Ectodermal cell (in vitro differentiated cells): ENCODE measurements around the gene CPD.
"Not testable (repeated sequence)": the region's sequence is repeated elsewhere in the genome, so short reads cannot be mapped to it uniquely, and the experiment has no call there.

Source experiments
- H3K27ac ChIP-seq: 2 replicates; pipeline ENCODE4 v1.7.0; 2013; ENCODE audit warnings: mild to moderate bottlenecking, low read depth, low read length; ENCODE audit not compliant: insufficient read depth, poor library complexity, severe bottlenecking
- H3K27me3 ChIP-seq: 2 replicates; pipeline ENCODE4 v1.7.0; 2013; ENCODE audit warnings: mild to moderate bottlenecking, low read length; ENCODE audit not compliant: insufficient read depth, control insufficient read depth, poor library complexity, severe bottlenecking
- H3K36me3 ChIP-seq: one replicate; pipeline ENCODE4 v1.7.0; 2013; ENCODE audit warnings: low read length; ENCODE audit not compliant: control insufficient read depth, insufficient read depth
- H3K4me1 ChIP-seq: one replicate; pipeline ENCODE4 v1.7.0; 2013; ENCODE audit warnings: low read length; ENCODE audit not compliant: control insufficient read depth, insufficient read depth
- H3K4me3 ChIP-seq: 2 replicates; pipeline ENCODE4 v1.7.0; 2013; ENCODE audit warnings: low read depth, low read length, control low read depth; ENCODE audit not compliant: insufficient read depth
- H3K9me3 ChIP-seq: 2 replicates; pipeline ENCODE4 v1.7.0; 2013; ENCODE audit warnings: mild to moderate bottlenecking, low read length, moderate library complexity; ENCODE audit not compliant: control insufficient read depth
- WGBS, 2 experiments: methylation state at CpG; one replicate each; pipeline ENCODE4 v1.1.7; 2013; ENCODE audit warnings: missing lambda C conversion rate in 2 of 2; 5-methylcytosine and 5-hydroxymethylcytosine counted together

Gene CPD

GRCh38 chr17:30424471-30424870 lies 45.7 kb downstream of the CPD start:
- WGBS, 2 experiments = 100% methylated on average over 1 to 2 of the region's 2 CpGs
- H3K27ac ChIP-seq = no peak overlapping the region

GRCh38 chr17:30426292-30426691 lies 47.6 kb downstream of the CPD start:
- Histone ChIP-seq H3K27me3 (no peaks in the 10 kb centered on the region), H3K36me3 (peaks cover 5% of the 10 kb centered on the region), H3K4me1 (no peaks in the 10 kb centered on the region), H3K9me3 (no peaks in the 10 kb centered on the region), H3K4me3 (no peak overlapping the region), H3K27ac (no peak overlapping the region)
- WGBS, 2 experiments = 91 to 95% methylated on average over 2 of the region's 2 CpGs

More at GRCh38 chr17:30424471-30424870, 45.7 kb downstream of the CPD start:
- H3K4me3 ChIP-seq = no peak overlapping the region
- H3K4me1 ChIP-seq = no peaks in the 10 kb centered on the region
- no peaks in the 10 kb centered on the region for H3K9me3 ChIP-seq
- peaks cover 5% of the 10 kb centered on the region for H3K36me3 ChIP-seq
- H3K27me3 ChIP-seq = no peaks in the 10 kb centered on the region

DNA sequence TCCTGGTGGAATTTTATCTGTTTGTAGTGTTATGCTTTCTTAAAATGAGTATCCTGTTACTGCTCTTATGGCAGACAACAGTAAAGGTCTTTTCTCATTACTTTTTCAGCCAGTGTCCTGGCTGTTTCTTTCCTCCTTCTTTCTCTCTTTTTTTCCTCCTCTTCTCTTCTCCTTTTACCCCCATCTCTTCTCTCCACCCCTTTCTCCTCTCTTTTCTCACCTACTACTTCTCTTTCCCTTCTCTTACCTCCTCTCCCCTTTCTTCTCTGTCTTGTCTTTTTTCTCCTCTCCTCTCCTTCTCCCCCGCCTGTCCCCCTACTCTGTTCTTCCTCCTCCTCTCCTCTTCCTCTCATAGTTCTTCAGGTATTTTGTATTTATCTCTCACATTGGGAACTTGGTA lies 48.9 kb downstream of the CPD start:
- Histone ChIP-seq H3K4me1 (no peaks in the 10 kb centered on the region), H3K36me3 (peaks cover 5% of the 10 kb centered on the region), H3K27me3 (no peaks in the 10 kb centered on the region), H3K9me3 (no peaks in the 10 kb centered on the region), H3K27ac (no peak overlapping the region), H3K4me3 (no peak overlapping the region)
- WGBS, 2 experiments = 90 to 100% methylated on average over 1 of the region's 1 CpG

DNA sequence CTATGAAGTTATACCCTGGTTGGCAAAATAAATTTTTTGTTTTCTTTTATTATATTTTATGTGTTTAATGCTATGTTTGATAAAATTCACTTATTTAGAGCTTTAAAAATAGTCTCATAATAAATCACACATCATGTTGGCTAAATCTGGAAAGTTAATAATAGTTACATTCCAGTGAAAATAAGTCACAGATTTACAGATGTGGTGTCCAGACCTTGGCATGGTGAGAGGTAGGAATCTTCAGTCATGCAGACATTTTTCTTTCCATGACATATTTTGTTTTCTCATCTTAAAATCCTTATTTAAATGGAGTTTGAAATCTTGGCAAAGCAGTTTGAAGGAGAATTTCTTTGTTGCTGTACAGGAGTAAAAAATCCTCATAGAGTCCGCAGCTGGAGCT lies 50.4 kb downstream of the CPD start:
- Histone ChIP-seq H3K36me3 (no peaks in the 10 kb centered on the region), H3K27ac (no peak overlapping the region), H3K9me3 (no peaks in the 10 kb centered on the region), H3K4me3 (no peak overlapping the region), H3K27me3 (no peaks in the 10 kb centered on the region), H3K4me1 (no peaks in the 10 kb centered on the region)
- WGBS, 2 experiments = 94 to 97% methylated on average over 1 of the region's 1 CpG

DNA sequence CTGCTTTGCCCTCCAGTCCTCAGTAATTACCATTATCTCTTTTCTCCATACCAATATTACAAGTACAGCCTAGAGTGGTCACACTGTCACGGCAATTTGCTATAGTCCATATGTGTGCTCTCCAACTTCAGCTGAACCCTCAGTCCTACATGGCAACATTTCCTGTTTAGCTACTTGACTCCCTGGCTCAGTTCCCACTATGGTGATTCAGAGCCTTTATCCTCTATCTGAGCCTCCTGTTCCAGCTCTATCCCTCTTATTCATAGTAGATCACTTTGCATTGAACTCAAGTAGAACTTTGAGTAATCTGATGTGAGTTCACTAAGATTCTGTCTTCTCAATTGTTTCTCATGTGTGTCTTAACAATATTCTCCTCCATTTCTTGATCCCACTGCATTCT lies 54.8 kb downstream of the CPD start:
- WGBS, 2 experiments = 95% methylated on average over 1 of the region's 1 CpG
- no peak overlapping the region for H3K4me3 ChIP-seq

GRCh38 chr17:30436729-30437128 lies 58.0 kb downstream of the CPD start:
- Histone ChIP-seq H3K36me3 (no peaks in the 10 kb centered on the region), H3K4me3 (no peak overlapping the region), H3K4me1 (no peaks in the 10 kb centered on the region), H3K9me3 (no peaks in the 10 kb centered on the region), H3K27me3 (no peaks in the 10 kb centered on the region), H3K27ac (no peak overlapping the region)

More for the DNA sequence above, 54.8 kb downstream of the CPD start:
- Histone ChIP-seq H3K36me3 (no peaks in the 10 kb centered on the region), H3K9me3 (no peaks in the 10 kb centered on the region), H3K27ac (no peak overlapping the region), H3K27me3 (no peaks in the 10 kb centered on the region), H3K4me1 (no peaks in the 10 kb centered on the region)

DNA sequence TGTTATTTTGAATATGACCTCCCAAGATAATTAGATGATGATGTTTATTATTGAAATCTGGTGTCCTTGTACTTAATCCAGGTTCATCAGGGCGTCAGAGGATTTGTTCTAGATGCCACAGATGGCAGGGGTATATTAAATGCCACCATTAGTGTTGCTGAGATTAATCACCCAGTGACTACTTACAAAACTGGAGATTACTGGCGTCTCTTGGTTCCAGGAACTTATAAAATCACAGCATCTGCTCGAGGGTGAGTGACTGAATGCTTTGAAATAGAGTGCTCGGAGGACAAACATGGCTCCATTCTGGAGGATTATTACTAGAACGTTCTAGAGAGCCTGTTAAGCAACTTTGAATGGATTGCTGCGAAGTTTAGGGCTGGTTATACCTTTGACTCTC lies 65.0 kb downstream of the CPD start:
- Histone ChIP-seq H3K4me3 (no peak overlapping the region), H3K9me3 (no peaks in the 10 kb centered on the region), H3K36me3 (no peaks in the 10 kb centered on the region), H3K27me3 (no peaks in the 10 kb centered on the region), H3K27ac (no peak overlapping the region), H3K4me1 (no peaks in the 10 kb centered on the region)
- WGBS, 2 experiments = 93 to 95% methylated on average over 6 of the region's 6 CpGs

GRCh38 chr17:30446640-30447039 lies 67.9 kb downstream of the CPD start:
- not testable (repeated sequence) for H3K9me3 ChIP-seq

GRCh38 chr17:30449480-30449879 lies 70.8 kb downstream of the CPD start:
- Histone ChIP-seq H3K27me3 (no peaks in the 10 kb centered on the region), H3K27ac (no peak overlapping the region), H3K4me3 (no peak overlapping the region), H3K36me3 (peaks cover 1% of the 10 kb centered on the region), H3K4me1 (no peaks in the 10 kb centered on the region), H3K9me3 (no peaks in the 10 kb centered on the region)
- WGBS, 2 experiments = 92 to 96% methylated on average over 4 of the region's 4 CpGs

More at GRCh38 chr17:30446640-30447039, 67.9 kb downstream of the CPD start:
- not testable (repeated sequence) for H3K36me3 ChIP-seq, H3K4me3 ChIP-seq, H3K27me3 ChIP-seq, H3K4me1 ChIP-seq, H3K27ac ChIP-seq

- no peak overlapping the region for H3K4me3 ChIP-seq
- 92 to 95% methylated on average over 12 of the region's 12 CpGs for WGBS, 2 experiments
- no peak overlapping the region for H3K27ac ChIP-seq
- no peaks in the 10 kb centered on the region for H3K4me1 ChIP-seq
- H3K36me3 ChIP-seq = peaks cover 5% of the 10 kb centered on the region
- H3K27me3 ChIP-seq = no peaks in the 10 kb centered on the region
- no peaks in the 10 kb centered on the region for H3K9me3 ChIP-seq
Measured at GRCh38 chr17:30450125-30451027, 71.6 kb downstream of the CPD start.
